Endodermal cell (in vitro differentiated cells): ENCODE results near the gene SLC22A31. TPM values are rescaled to one million over a fixed set of nuclear protein-coding genes. Genes with fewer than 3 reads are reported as not detected.
A peak's percentile ranks its signal among the peaks of the same experiment; 100 is the strongest.
"Not testable (repeated sequence)": the region's sequence is repeated elsewhere in the genome, so short reads cannot be mapped to it uniquely, and the experiment has no call there.

Experiments used
- DNase-seq: peaks from one replicate; pipeline ENCODE4 v3.0.0-alpha.2; 2017
- H3K27ac ChIP-seq: 2 replicates; pipeline ENCODE4 v1.5.1; 2013; ENCODE audit warnings: mild to moderate bottlenecking, low read depth, low read length, moderate library complexity
- H3K27me3 ChIP-seq: 2 replicates; pipeline ENCODE4 v1.6.1; 2013; ENCODE audit warnings: mild to moderate bottlenecking, low read length, moderate library complexity; ENCODE audit not compliant: insufficient read depth, control insufficient read depth, poor library complexity, severe bottlenecking
- H3K36me3 ChIP-seq: 2 replicates; pipeline ENCODE4 v1.7.0; 2013; ENCODE audit warnings: mild to moderate bottlenecking, low read length, moderate library complexity; ENCODE audit not compliant: control insufficient read depth, insufficient read depth
- H3K4me1 ChIP-seq: one replicate; pipeline ENCODE4 v1.7.0; 2013; ENCODE audit warnings: low read length; ENCODE audit not compliant: control insufficient read depth, insufficient read depth
- H3K4me3 ChIP-seq: 2 replicates; pipeline ENCODE4 v1.5.1; 2013; ENCODE audit warnings: mild to moderate bottlenecking, low read length, moderate library complexity
- H3K9ac ChIP-seq: 2 replicates; pipeline ENCODE4 v1.6.1; 2013; ENCODE audit warnings: mild to moderate bottlenecking, low read length, moderate library complexity; ENCODE audit not compliant: poor library complexity, severe bottlenecking; ENCODE audit errors: extremely low read depth
- H3K9me3 ChIP-seq: 2 replicates; pipeline ENCODE4 v1.6.1; 2013; ENCODE audit warnings: mild to moderate bottlenecking, low read length, moderate library complexity; ENCODE audit not compliant: control insufficient read depth
- H3K27ac Mint-ChIP-seq: 2 replicates; pipeline ENCODE4 v1.8.0; 2020; ENCODE audit warnings: mixed read lengths
- H3K27me3 Mint-ChIP-seq: 2 replicates; pipeline ENCODE4 v1.8.0; 2021; ENCODE audit warnings: mild to moderate bottlenecking, mixed read lengths; ENCODE audit not compliant: insufficient read depth
- H3K36me3 Mint-ChIP-seq: 2 replicates; pipeline ENCODE4 v1.8.0; 2020; ENCODE audit warnings: low read depth, mixed read lengths
- H3K4me1 Mint-ChIP-seq: 2 replicates; pipeline ENCODE4 v1.8.0; 2020; ENCODE audit warnings: mixed read lengths
- H3K4me3 Mint-ChIP-seq: 2 replicates; pipeline ENCODE4 v1.8.0; 2020; ENCODE audit warnings: mild to moderate bottlenecking, moderate library complexity, mixed read lengths
- H3K9me3 Mint-ChIP-seq: 2 replicates; pipeline ENCODE4 v1.8.0; 2020; ENCODE audit warnings: mild to moderate bottlenecking, mixed read lengths
- CTCF ChIP-seq: fragments of 200-600 bp; sonication (generic); conservative IDR thresholded peaks from 2 replicates; pipeline ENCODE4 v1.5.0; 2021; ENCODE audit warnings: antibody characterized with exemption, mild to moderate bottlenecking
- WGBS, 2 experiments: methylation state at CpG; one replicate each; pipeline versions ENCODE4 v1.1.5 to v1.1.7; 2013; ENCODE audit warnings: missing lambda C conversion rate in 2 of 2, mixed read lengths in 1 of 2; ENCODE audit not compliant: insufficient coverage in 1 of 2, insufficient read length in 1 of 2; 5-methylcytosine and 5-hydroxymethylcytosine counted together
- total RNA-seq, 2 donors: library from RNA; stranded (reverse); fragmentation: NEBNext Ultra II Directional in 1 of 2; extraction: Animal tissue kit (Norgen Biotek cat#: 25700) in 1 of 2; gene quantifications; 2 replicates in 1 of 2; 3 replicates in 1 of 2; pipeline ENCODE4 v1.2.1, GENCODE V29; 2021

SLC22A31 gene
- total RNA-seq, 2 donors from 2014 or later = 9.7 to 33.9 TPM

DNA sequence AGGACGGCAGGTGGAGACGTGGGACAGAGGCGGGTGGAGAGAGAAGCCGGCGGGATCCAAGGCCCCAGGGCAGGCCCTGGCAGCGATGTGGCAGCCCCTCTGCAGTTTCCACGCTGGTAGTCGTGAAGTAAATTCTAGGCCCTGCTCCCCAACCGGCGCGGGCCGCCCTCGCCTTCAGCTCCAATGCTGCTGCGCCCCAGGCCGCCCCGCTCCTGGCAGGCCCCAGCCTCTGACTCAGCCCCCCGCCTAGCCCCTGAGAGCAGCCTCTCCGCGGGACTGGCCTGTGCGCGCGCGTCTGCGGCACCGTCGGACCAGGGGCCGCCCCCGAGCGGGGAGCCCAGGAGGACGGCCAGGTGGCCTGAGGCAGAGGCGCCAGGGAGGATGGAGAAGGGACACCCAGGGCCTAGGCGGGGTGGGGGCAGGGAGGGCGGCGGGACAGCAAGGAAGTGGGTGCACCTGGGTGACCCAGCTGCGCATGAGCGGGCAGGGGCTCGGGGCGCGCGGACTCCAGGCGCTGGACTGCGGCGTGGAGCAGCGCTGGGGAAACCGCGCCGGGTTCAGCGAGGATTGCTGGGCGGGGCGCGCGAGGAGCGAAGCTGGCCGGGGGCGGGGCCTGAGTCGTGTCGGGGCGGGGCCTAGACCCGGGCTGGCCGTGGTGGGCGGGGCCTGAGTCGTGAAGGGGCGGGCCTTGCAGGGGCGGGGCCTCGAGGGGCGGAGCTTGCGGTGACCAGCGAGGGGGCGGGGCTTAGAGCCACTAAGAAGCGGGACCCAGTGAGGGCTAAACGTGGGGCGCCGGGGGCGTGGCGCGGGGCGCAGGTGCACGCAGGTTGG lies 46.8 kb upstream of the SLC22A31 start:
- Histone ChIP-seq H3K4me3 (peak overlapping the region; percentile 66), H3K36me3 (no peaks in the 10 kb centered on the region), H3K4me1 (no peaks in the 10 kb centered on the region), H3K9me3 (no peaks in the 10 kb centered on the region), H3K9ac (peak overlapping the region; percentile 20), H3K27ac (no peak overlapping the region), H3K27me3 (peaks cover 14% of the 10 kb centered on the region)
- TF ChIP-seq CTCF = no peak
- Mint-ChIP-seq H3K36me3 (no peaks in the 10 kb centered on the region), H3K4me1 (no peaks in the 10 kb centered on the region), H3K4me3 (peak overlapping the region; percentile 53), H3K27ac (no peak overlapping the region), H3K27me3 (peaks cover 48% of the 10 kb centered on the region), H3K9me3 (peaks cover 17% of the 10 kb centered on the region)
- 7 to 40% methylated on average over 8 to 78 of the region's 78 CpGs for WGBS, 2 experiments
- DNase-seq = peak; percentile 98

DNA sequence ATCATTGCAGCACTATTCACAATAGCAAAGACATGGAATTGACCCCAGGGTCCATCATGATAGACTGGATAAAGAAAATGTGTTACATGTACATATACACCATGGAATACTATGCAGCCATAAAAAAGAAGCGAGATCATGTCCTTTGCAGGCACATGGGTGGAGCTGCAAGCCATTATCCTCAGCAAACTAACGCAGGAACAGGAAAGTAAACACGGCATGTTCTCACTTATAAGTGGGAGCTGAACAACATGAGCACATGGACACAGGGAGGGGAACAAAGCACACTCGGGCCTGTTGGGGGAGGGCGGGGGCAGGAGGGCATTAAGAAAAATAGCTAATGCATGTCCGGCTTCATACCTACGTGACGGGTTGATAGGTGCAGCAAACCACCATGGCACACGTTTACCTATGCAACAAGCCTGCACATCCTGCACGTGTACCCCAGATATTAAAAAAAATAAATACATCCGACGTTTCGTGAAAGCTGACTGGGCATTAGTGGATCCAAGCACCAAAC lies 46.1 kb upstream of the SLC22A31 start:
- H3K27me3 Mint-ChIP-seq = peaks cover 45% of the 10 kb centered on the region
- Histone ChIP-seq H3K9me3 (no peaks in the 10 kb centered on the region), H3K27me3 (peaks cover 14% of the 10 kb centered on the region), H3K4me1 (no peaks in the 10 kb centered on the region), H3K4me3 (peak overlapping the region; percentile 66), H3K36me3 (no peaks in the 10 kb centered on the region), H3K9ac (peak overlapping the region; percentile 20), H3K27ac (no peak overlapping the region)
- no peak for TF ChIP-seq CTCF
- H3K27ac Mint-ChIP-seq = no peak overlapping the region
- no peak for DNase-seq
- whole genome bisulfite sequencing, 2 experiments = 84 to 86% methylated on average over 13 of the region's 13 CpGs
- no peaks in the 10 kb centered on the region for H3K36me3 Mint-ChIP-seq
- H3K4me1 Mint-ChIP-seq = no peaks in the 10 kb centered on the region
- peaks cover 17% of the 10 kb centered on the region for H3K9me3 Mint-ChIP-seq
- peak overlapping the region; percentile 53 for H3K4me3 Mint-ChIP-seq

GRCh38 chr16:89244754-89245153 lies 44.4 kb upstream of the SLC22A31 start:
- no peak overlapping the region for H3K9ac ChIP-seq
- peaks cover 32% of the 10 kb centered on the region for H3K27me3 Mint-ChIP-seq
- WGBS, 2 experiments = 80 to 83% methylated on average over 5 to 12 of the region's 12 CpGs
- H3K36me3 ChIP-seq = no peaks in the 10 kb centered on the region
- H3K9me3 ChIP-seq = peaks cover 5% of the 10 kb centered on the region
- H3K4me1 ChIP-seq = no peaks in the 10 kb centered on the region
- peaks cover 3% of the 10 kb centered on the region for H3K36me3 Mint-ChIP-seq
- no peak overlapping the region for H3K4me3 Mint-ChIP-seq
- no peak for TF ChIP-seq CTCF
- peaks cover 17% of the 10 kb centered on the region for H3K9me3 Mint-ChIP-seq
- no peak for DNase-seq
- H3K27ac Mint-ChIP-seq = no peak overlapping the region
- no peak overlapping the region for H3K27ac ChIP-seq
- H3K27me3 ChIP-seq = peaks cover 14% of the 10 kb centered on the region
- H3K4me1 Mint-ChIP-seq = no peaks in the 10 kb centered on the region
- no peak overlapping the region for H3K4me3 ChIP-seq

- not testable (repeated sequence) for H3K27ac ChIP-seq, H3K36me3 ChIP-seq, H3K9ac ChIP-seq, H3K4me3 ChIP-seq, H3K9me3 ChIP-seq, H3K36me3 Mint-ChIP-seq, H3K27ac Mint-ChIP-seq, H3K4me1 Mint-ChIP-seq, DNase-seq, H3K4me1 ChIP-seq, H3K4me3 Mint-ChIP-seq
- H3K9me3 Mint-ChIP-seq = peaks cover 17% of the 10 kb centered on the region
- H3K27me3 ChIP-seq = peaks cover 14% of the 10 kb centered on the region
- peaks cover 31% of the 10 kb centered on the region for H3K27me3 Mint-ChIP-seq
- 85 to 89% methylated on average over 13 of the region's 13 CpGs for WGBS, 2 experiments
These were observed 43.9 kb upstream of the SLC22A31 start for GRCh38 chr16:89244264-89244663.
